ENCODE data around the gene PCGF3.

The PCGF3 gene

GRCh38 chr4:794900-795725, 89.5 kb downstream of the PCGF3 start:
- no peak overlapping the region for H3K27ac ChIP-seq (ENCODE audit: low read length, poor library complexity, severe bottlenecking)
- no peak overlapping the region for H3K18ac ChIP-seq (ENCODE audit: low read depth in 1 of 2, low read length in 2 of 2)
- H3K14ac ChIP-seq (ENCODE audit: low read length in 2 of 2) = no peak overlapping the region
- H3K9me3 ChIP-seq (ENCODE audit: control insufficient read depth, low read length) = no peaks in the 10 kb centered on the region
- H2BK5ac ChIP-seq (ENCODE audit: low read depth, low read length, poor library complexity, severe bottlenecking) = no peak overlapping the region
- H3K36me3 ChIP-seq (ENCODE audit: control insufficient read depth in 1 of 2, insufficient read depth in 2 of 2, low read depth in 1 of 2, low read length in 2 of 2) = peaks cover 0 to 3% of the 10 kb centered on the region in 2 experiments
- H3K4ac ChIP-seq (ENCODE audit: low read depth in 1 of 2, low read length in 2 of 2) = no peak overlapping the region
- H3K9ac ChIP-seq (ENCODE audit: low read length) = no peak overlapping the region
- peak overlapping the region; percentile 22 to 53 for H3K4me3 ChIP-seq (ENCODE audit: insufficient read depth in 1 of 2, low read depth in 1 of 2, low read length in 2 of 2)
- H3K27me3 ChIP-seq (ENCODE audit: control insufficient read depth in 1 of 2, insufficient read depth in 1 of 2, low read length in 2 of 2) = peaks cover 64 to 74% of the 10 kb centered on the region in 2 experiments
- H2AK5ac ChIP-seq (ENCODE audit: low read length, severe bottlenecking) = no peak overlapping the region
- 15% methylated on average over 53 of the region's 71 CpGs for WGBS
- no peak overlapping the region for H2BK12ac ChIP-seq (ENCODE audit: low read length in 2 of 2)
- H2AFZ ChIP-seq (ENCODE audit: low read depth, low read length) = no peak overlapping the region
- H3K79me1 ChIP-seq (replicated peaks; ENCODE audit: low read length, poor library complexity, severe bottlenecking) = no peaks in the 10 kb centered on the region
- peaks cover 23% of the 10 kb centered on the region for H3K4me1 ChIP-seq (ENCODE audit: control insufficient read depth, insufficient read depth, low read depth, low read length)
- no peak overlapping the region for H4K91ac ChIP-seq (ENCODE audit: low read length)
- H3K4me2 ChIP-seq (ENCODE audit: low read length, poor library complexity, severe bottlenecking) = no peak overlapping the region
- H4K8ac ChIP-seq (ENCODE audit: low read length) = no peak overlapping the region
- no peak overlapping the region for H2BK120ac ChIP-seq (ENCODE audit: low read depth, low read length)
- peak overlapping the region in 1 of 2 experiments; percentile 70 for H3K23ac ChIP-seq (ENCODE audit: low read length in 2 of 2)
- H2BK15ac ChIP-seq (ENCODE audit: low read depth, poor library complexity, severe bottlenecking) = peak overlapping the region; percentile 67
- DNase-seq = no peak

- H2BK12ac ChIP-seq (ENCODE audit: low read length in 2 of 2) = no peak overlapping the region
- no peak overlapping the region for H3K4me2 ChIP-seq (ENCODE audit: low read length, poor library complexity, severe bottlenecking)
- H3K27ac ChIP-seq (ENCODE audit: low read length, poor library complexity, severe bottlenecking) = no peak overlapping the region
- H2BK5ac ChIP-seq (ENCODE audit: low read depth, low read length, poor library complexity, severe bottlenecking) = no peak overlapping the region
- no peak overlapping the region for H3K4me3 ChIP-seq (ENCODE audit: insufficient read depth in 1 of 2, low read depth in 1 of 2, low read length in 2 of 2)
- H3K4me1 ChIP-seq (ENCODE audit: control insufficient read depth, insufficient read depth, low read depth, low read length) = peaks cover 23% of the 10 kb centered on the region
- peak overlapping the region in 1 of 2 experiments; percentile 70 for H3K23ac ChIP-seq (ENCODE audit: low read length in 2 of 2)
- WGBS = 31% methylated on average over 10 of the region's 20 CpGs
- H3K9ac ChIP-seq (ENCODE audit: low read length) = no peak overlapping the region
- H4K8ac ChIP-seq (ENCODE audit: low read length) = no peak overlapping the region
- no peak overlapping the region for H4K91ac ChIP-seq (ENCODE audit: low read length)
- no peak overlapping the region for H3K14ac ChIP-seq (ENCODE audit: low read length in 2 of 2)
- H3K4ac ChIP-seq (ENCODE audit: low read depth in 1 of 2, low read length in 2 of 2) = no peak overlapping the region
- no peak overlapping the region for H2AFZ ChIP-seq (ENCODE audit: low read depth, low read length)
- no peak overlapping the region for H2BK15ac ChIP-seq (ENCODE audit: low read depth, poor library complexity, severe bottlenecking)
- H3K79me1 ChIP-seq (replicated peaks; ENCODE audit: low read length, poor library complexity, severe bottlenecking) = no peaks in the 10 kb centered on the region
- no peaks in the 10 kb centered on the region for H3K9me3 ChIP-seq (ENCODE audit: control insufficient read depth, low read length)
- H2BK120ac ChIP-seq (ENCODE audit: low read depth, low read length) = no peak overlapping the region
- H3K18ac ChIP-seq (ENCODE audit: low read depth in 1 of 2, low read length in 2 of 2) = no peak overlapping the region
- H3K27me3 ChIP-seq (ENCODE audit: control insufficient read depth in 1 of 2, insufficient read depth in 1 of 2, low read length in 2 of 2) = peaks cover 58 to 68% of the 10 kb centered on the region in 2 experiments
- H3K36me3 ChIP-seq (ENCODE audit: control insufficient read depth in 1 of 2, insufficient read depth in 2 of 2, low read depth in 1 of 2, low read length in 2 of 2) = peaks cover 0 to 3% of the 10 kb centered on the region in 2 experiments
- no peak for DNase-seq
- no peak overlapping the region for H2AK5ac ChIP-seq (ENCODE audit: low read length, severe bottlenecking)
Measured at GRCh38 chr4:795726-796119, 90.1 kb downstream of the PCGF3 start.

- peaks cover 0 to 3% of the 10 kb centered on the region in 2 experiments for H3K36me3 ChIP-seq (ENCODE audit: control insufficient read depth in 1 of 2, insufficient read depth in 2 of 2, low read depth in 1 of 2, low read length in 2 of 2)
- peaks cover 56 to 66% of the 10 kb centered on the region in 2 experiments for H3K27me3 ChIP-seq (ENCODE audit: control insufficient read depth in 1 of 2, insufficient read depth in 1 of 2, low read length in 2 of 2)
- H3K4ac ChIP-seq (ENCODE audit: low read depth in 1 of 2, low read length in 2 of 2) = no peak overlapping the region
- H3K14ac ChIP-seq (ENCODE audit: low read length in 2 of 2) = no peak overlapping the region
- H3K79me1 ChIP-seq (replicated peaks; ENCODE audit: low read length, poor library complexity, severe bottlenecking) = no peaks in the 10 kb centered on the region
- no peak overlapping the region for H2BK15ac ChIP-seq (ENCODE audit: low read depth, poor library complexity, severe bottlenecking)
- no peak for DNase-seq
- H3K4me3 ChIP-seq (ENCODE audit: insufficient read depth in 1 of 2, low read depth in 1 of 2, low read length in 2 of 2) = no peak overlapping the region
- no peak overlapping the region for H2AK5ac ChIP-seq (ENCODE audit: low read length, severe bottlenecking)
- no peak overlapping the region for H3K23ac ChIP-seq (ENCODE audit: low read length in 2 of 2)
- no peak overlapping the region for H3K4me2 ChIP-seq (ENCODE audit: low read length, poor library complexity, severe bottlenecking)
- H2BK12ac ChIP-seq (ENCODE audit: low read length in 2 of 2) = no peak overlapping the region
- H2BK5ac ChIP-seq (ENCODE audit: low read depth, low read length, poor library complexity, severe bottlenecking) = no peak overlapping the region
- no peak overlapping the region for H2BK120ac ChIP-seq (ENCODE audit: low read depth, low read length)
- no peak overlapping the region for H3K18ac ChIP-seq (ENCODE audit: low read depth in 1 of 2, low read length in 2 of 2)
- no peaks in the 10 kb centered on the region for H3K9me3 ChIP-seq (ENCODE audit: control insufficient read depth, low read length)
- H3K9ac ChIP-seq (ENCODE audit: low read length) = no peak overlapping the region
- H2AFZ ChIP-seq (ENCODE audit: low read depth, low read length) = no peak overlapping the region
- H4K91ac ChIP-seq (ENCODE audit: low read length) = no peak overlapping the region
- H4K8ac ChIP-seq (ENCODE audit: low read length) = no peak overlapping the region
- H3K4me1 ChIP-seq (ENCODE audit: control insufficient read depth, insufficient read depth, low read depth, low read length) = peaks cover 23% of the 10 kb centered on the region
- no peak overlapping the region for H3K27ac ChIP-seq (ENCODE audit: low read length, poor library complexity, severe bottlenecking)
- 96% methylated on average over 15 of the region's 17 CpGs for WGBS
Measured at GRCh38 chr4:796206-796605, 90.6 kb downstream of the PCGF3 start.

- Histone ChIP-seq H3K79me1 (replicated peaks; ENCODE audit: low read length, poor library complexity, severe bottlenecking) (no peaks in the 10 kb centered on the region), H2BK120ac (ENCODE audit: low read depth, low read length) (no peak overlapping the region), H4K8ac (ENCODE audit: low read length) (no peak overlapping the region), H3K4me1 (ENCODE audit: control insufficient read depth, insufficient read depth, low read depth, low read length) (peaks cover 21% of the 10 kb centered on the region), H2BK5ac (ENCODE audit: low read depth, low read length, poor library complexity, severe bottlenecking) (no peak overlapping the region), H3K27me3 (ENCODE audit: control insufficient read depth in 1 of 2, insufficient read depth in 1 of 2, low read length in 2 of 2) (peaks cover 50 to 61% of the 10 kb centered on the region in 2 experiments), H3K36me3 (ENCODE audit: control insufficient read depth in 1 of 2, insufficient read depth in 2 of 2, low read depth in 1 of 2, low read length in 2 of 2) (peaks cover 0 to 3% of the 10 kb centered on the region in 2 experiments), H2AFZ (ENCODE audit: low read depth, low read length) (no peak overlapping the region), H3K4ac (ENCODE audit: low read depth in 1 of 2, low read length in 2 of 2) (no peak overlapping the region), H2AK5ac (ENCODE audit: low read length, severe bottlenecking) (no peak overlapping the region), H3K9me3 (ENCODE audit: control insufficient read depth, low read length) (peaks cover 7% of the 10 kb centered on the region), H2BK15ac (ENCODE audit: low read depth, poor library complexity, severe bottlenecking) (no peak overlapping the region), H3K4me3 (ENCODE audit: insufficient read depth in 1 of 2, low read depth in 1 of 2, low read length in 2 of 2) (no peak overlapping the region), H3K23ac (ENCODE audit: low read length in 2 of 2) (no peak overlapping the region), H3K18ac (ENCODE audit: low read depth in 1 of 2, low read length in 2 of 2) (no peak overlapping the region), H3K9ac (ENCODE audit: low read length) (no peak overlapping the region), H4K91ac (ENCODE audit: low read length) (no peak overlapping the region), H3K27ac (ENCODE audit: low read length, poor library complexity, severe bottlenecking) (no peak overlapping the region), H2BK12ac (ENCODE audit: low read length in 2 of 2) (no peak overlapping the region), H3K14ac (ENCODE audit: low read length in 2 of 2) (no peak overlapping the region), H3K4me2 (ENCODE audit: low read length, poor library complexity, severe bottlenecking) (no peak overlapping the region)
- no peak for DNase-seq
- 82% methylated on average over 4 of the region's 4 CpGs for WGBS
Measured at GRCh38 chr4:797066-797465, 91.4 kb downstream of the PCGF3 start.

Data from mesenchymal stem cell (in vitro differentiated cells and primary cell).